Ascending aorta (tissue), 2 donors: ENCODE measurements around the gene TTC39A. TPM values are rescaled to one million over a fixed set of nuclear protein-coding genes. Genes with fewer than 3 reads are reported as not detected.

Experiments used
- DNase-seq, 2 donors: peaks; one replicate each; pipeline ENCODE4 v3.0.0-alpha.2; 2019; ENCODE audit warnings: low spot score in 2 of 2
- H3K27ac ChIP-seq, 2 donors: fragments of 200-600 bp; sonication (generic); one replicate each; pipeline ENCODE4 v1.5.1; 2016 to 2017; ENCODE audit warnings: mild to moderate bottlenecking in 1 of 2
- H3K27me3 ChIP-seq: fragments of 200-600 bp; sonication (generic); one replicate; pipeline ENCODE4 v1.5.1; 2017
- H3K36me3 ChIP-seq, 2 donors: fragments of 200-600 bp; sonication (generic); one replicate each; pipeline ENCODE4 v1.5.1; 2016
- H3K4me1 ChIP-seq, 2 donors: fragments of 200-600 bp; sonication (generic); one replicate each; pipeline ENCODE4 v1.5.1; 2016 to 2017; ENCODE audit warnings: mild to moderate bottlenecking in 1 of 2
- H3K4me3 ChIP-seq, 2 donors: fragments of 200-600 bp; sonication (generic); one replicate each; pipeline ENCODE4 v1.5.1; 2016 to 2017; ENCODE audit warnings: mild to moderate bottlenecking in 1 of 2
- H3K9me3 ChIP-seq, 2 donors: fragments of 200-600 bp; sonication (generic); one replicate each; pipeline ENCODE4 v1.5.1; 2016
- intact Hi-C: fragments of 100-400 bp; cut with DNase I; formaldehyde crosslinking; loops from one replicate; pipeline ENCODE4 v1.15.1; 2023
- total RNA-seq: library from RNA; depleted of rRNA; stranded (reverse); fragments of >200 nt; gene quantifications from one replicate; pipeline ENCODE4 v1.1.0, GENCODE V29; 2016
- TF ChIP-seq, protein P1 (sequence below), 3 experiments: fragments of 200-600 bp in 2 of 3; fragments of 450-650 bp in 1 of 3; sonication (generic) in 2 of 3; IDR thresholded peaks; one replicate each; pipeline ENCODE4 v1.5.1; 2016 to 2019; ENCODE audit warnings: antibody characterized with exemption in 3 of 3, mild to moderate bottlenecking in 1 of 3, moderate library complexity in 1 of 3

Gene TTC39A
- total RNA-seq, 1 donor from 2014 or later: not detected

DNA sequence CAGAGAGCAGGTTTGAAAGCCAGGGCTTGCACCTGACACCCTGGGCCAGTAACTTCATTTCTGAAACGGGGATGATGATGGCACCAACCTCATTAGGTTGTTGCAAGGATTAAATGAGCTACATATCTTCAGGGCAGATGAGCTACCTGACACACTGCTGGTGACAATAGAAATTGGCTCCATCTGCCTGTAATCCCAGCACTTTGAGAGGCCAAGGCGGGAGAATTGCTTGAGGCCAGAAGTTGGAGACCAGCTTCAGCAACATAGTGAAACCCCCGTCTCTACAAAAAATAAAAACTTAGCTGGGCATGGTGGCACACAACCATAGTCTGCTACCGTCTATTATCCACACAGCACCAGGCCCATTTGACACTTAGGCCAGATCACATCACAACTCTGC is 6.3 kb upstream of the TTC39A start:
- TF ChIP-seq, protein P1, sequence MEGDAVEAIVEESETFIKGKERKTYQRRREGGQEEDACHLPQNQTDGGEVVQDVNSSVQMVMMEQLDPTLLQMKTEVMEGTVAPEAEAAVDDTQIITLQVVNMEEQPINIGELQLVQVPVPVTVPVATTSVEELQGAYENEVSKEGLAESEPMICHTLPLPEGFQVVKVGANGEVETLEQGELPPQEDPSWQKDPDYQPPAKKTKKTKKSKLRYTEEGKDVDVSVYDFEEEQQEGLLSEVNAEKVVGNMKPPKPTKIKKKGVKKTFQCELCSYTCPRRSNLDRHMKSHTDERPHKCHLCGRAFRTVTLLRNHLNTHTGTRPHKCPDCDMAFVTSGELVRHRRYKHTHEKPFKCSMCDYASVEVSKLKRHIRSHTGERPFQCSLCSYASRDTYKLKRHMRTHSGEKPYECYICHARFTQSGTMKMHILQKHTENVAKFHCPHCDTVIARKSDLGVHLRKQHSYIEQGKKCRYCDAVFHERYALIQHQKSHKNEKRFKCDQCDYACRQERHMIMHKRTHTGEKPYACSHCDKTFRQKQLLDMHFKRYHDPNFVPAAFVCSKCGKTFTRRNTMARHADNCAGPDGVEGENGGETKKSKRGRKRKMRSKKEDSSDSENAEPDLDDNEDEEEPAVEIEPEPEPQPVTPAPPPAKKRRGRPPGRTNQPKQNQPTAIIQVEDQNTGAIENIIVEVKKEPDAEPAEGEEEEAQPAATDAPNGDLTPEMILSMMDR (IDR thresholded peaks at IDR 0.05): no peak
- peak in 1 of 2 donors; percentile 24 for DNase-seq
- Histone ChIP-seq H3K27ac (no peak overlapping the region), H3K4me3 (no peak overlapping the region), H3K36me3 (no peaks in the 10 kb centered on the region), H3K27me3 (no peaks in the 10 kb centered on the region), H3K4me1 (no peaks in the 10 kb centered on the region), H3K9me3 (no peaks in the 10 kb centered on the region)
- intact Hi-C loops: no loop called here

DNA sequence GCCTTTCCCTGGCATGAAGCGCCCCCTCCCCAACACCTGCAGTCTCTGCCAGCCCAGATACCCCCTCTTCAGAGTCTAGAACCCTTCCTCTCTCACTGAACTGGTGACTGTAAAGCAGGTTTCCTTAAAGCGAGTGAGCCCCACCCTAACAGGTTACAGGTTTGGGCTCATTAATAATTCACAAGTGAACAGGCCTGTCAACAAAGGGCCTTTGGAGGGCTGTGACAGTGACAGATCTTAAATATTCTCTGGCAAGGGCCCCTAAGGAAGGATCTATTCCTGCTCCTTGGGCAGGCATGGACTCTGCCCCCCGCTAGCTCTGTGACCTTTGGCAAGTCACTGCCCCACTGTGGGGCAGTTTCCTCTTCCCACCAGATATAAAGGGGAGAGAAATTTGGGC is 5.6 kb upstream of the TTC39A start:
- peaks cover 0 to 4% of the 10 kb centered on the region in 2 donors for H3K4me1 ChIP-seq
- no peaks in the 10 kb centered on the region for H3K9me3 ChIP-seq
- no peaks in the 10 kb centered on the region for H3K36me3 ChIP-seq
- TF ChIP-seq, protein P1 (IDR thresholded peaks at IDR 0.05): no peak
- no peak overlapping the region for H3K27ac ChIP-seq
- intact Hi-C loops: no loop called here
- no peaks in the 10 kb centered on the region for H3K27me3 ChIP-seq
- H3K4me3 ChIP-seq: no peak overlapping the region
- peak in 1 of 2 donors; percentile 9 for DNase-seq

DNA sequence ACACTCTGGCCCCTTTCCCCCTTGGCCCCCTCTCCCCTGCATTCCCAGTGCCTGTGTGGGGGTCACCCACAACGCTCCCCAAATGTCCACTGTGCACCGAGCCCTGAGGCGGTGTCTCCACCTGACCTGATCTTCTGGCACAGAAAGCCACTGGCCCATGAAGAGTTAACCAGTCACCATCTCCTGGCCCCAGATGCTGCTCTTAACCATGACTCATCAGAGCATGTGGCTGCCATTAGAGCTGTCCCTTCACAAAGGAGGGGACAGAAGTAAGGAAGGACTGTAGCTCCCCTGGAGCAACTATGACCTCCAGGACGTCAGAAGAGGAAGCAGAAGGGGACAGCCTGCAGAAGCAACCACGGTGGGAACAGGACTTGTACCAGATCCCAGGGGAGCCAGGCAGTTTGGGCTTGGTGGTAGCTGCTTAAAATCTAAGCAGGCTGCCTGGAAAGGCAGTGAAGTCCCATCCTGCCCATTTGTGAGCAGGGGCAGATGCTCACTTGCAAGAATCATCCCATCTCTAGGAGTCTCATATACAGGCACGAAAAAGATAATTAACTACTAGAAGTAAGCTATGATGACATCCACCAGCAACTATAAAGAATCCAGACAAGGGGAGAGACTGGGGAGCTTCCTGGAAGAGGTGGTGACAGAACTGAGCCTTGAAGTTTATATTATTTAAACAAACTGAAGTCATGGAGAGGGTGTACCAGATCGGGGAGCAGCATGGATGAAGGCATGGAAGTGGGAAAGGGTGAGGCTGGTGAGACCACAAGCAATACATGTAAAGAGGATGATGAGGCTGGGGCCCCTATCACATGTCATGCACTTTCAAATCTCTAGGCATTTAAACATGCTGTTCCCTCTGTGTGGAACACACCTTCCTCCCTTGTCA is 1.1 kb upstream of the TTC39A start:
- Histone ChIP-seq H3K36me3 (no peaks in the 10 kb centered on the region), H3K9me3 (no peaks in the 10 kb centered on the region), H3K4me1 (peaks cover 4 to 12% of the 10 kb centered on the region in 2 donors), H3K4me3 (peak overlapping the region; percentile 74 to 80), H3K27me3 (no peaks in the 10 kb centered on the region), H3K27ac (no peak overlapping the region)
- peak in 1 of 2 donors; percentile 59 for DNase-seq
- TF ChIP-seq, protein P1 (IDR thresholded peaks at IDR 0.05): no peak
- intact Hi-C loops: no loop called here

DNA sequence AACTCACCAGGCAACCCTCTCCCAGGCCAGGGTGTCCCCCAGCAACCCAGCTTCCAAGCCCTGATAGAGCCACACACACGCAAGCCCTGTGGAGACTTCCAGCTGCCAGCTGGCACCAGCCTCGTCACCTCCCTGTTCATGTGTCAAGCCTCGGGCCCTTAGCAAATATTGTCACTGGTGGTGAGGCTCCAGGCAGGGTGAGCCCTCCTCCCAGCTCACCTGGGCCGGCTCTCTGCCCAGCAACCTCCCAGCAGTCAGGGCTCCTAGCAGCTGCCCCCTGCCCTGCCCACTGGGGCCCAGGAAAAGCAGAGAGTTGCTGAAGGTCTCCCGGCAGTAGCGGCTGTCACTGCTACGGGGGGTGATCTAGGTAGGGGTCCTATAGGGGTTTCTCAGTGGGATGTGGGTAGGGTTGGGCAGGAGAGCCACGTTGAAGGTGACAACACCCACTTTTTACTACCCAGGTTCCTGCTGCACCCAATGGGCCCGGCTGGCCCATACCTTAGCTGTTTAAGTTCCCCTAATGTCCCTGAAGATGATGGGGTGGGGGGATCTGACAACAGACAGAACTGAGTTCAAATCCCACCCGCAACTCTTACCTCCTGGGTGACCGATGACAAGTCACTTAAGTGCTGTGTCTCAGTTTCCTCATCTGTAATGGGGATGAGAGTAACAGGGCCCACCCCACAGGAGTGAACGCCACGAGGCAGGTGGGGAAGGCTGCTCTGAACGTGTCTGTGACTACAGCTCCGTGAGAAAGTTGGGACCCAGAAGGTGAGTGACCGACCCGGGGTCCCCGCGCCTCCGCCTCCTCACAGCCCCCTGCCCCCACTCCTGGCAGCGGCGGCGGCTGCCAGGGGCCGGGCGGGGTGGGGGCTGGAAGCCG is 678 bp downstream of the TTC39A start:
- TF ChIP-seq, protein P1 (IDR thresholded peaks at IDR 0.05): no peak
- no peak overlapping the region for H3K27ac ChIP-seq
- no peaks in the 10 kb centered on the region for H3K9me3 ChIP-seq
- peak overlapping the region; percentile 74 to 80 for H3K4me3 ChIP-seq
- intact Hi-C loops: no loop called here
- H3K4me1 ChIP-seq: peaks cover 4 to 12% of the 10 kb centered on the region in 2 donors
- no peaks in the 10 kb centered on the region for H3K27me3 ChIP-seq
- H3K36me3 ChIP-seq: no peaks in the 10 kb centered on the region
- no peak for DNase-seq

DNA sequence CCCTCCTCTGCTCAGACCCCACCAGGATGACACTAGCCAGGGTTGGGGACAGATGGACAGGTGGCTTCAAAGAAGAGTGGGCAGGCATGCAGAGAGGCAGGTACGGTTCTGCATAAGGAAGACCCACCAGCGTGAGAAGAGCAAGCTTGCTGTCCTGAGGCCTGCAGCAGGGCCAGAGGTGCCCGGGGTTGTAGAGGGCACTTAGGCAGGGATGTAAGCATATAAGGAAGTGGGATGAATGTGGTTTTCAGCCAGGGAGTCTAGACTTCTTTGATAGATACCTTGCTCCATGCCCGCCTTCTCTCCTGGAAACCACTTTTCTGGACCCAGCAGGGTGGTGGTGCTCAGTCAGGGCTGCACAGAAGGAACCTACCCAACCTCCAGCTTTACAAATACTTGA is 1.4 kb downstream of the TTC39A start:
- H3K4me1 ChIP-seq: peaks cover 4 to 12% of the 10 kb centered on the region in 2 donors
- H3K36me3 ChIP-seq: no peaks in the 10 kb centered on the region
- no peaks in the 10 kb centered on the region for H3K27me3 ChIP-seq
- intact Hi-C loops: no loop called here
- H3K4me3 ChIP-seq: no peak overlapping the region
- H3K27ac ChIP-seq: no peak overlapping the region
- no peaks in the 10 kb centered on the region for H3K9me3 ChIP-seq
- no peak for DNase-seq
- TF ChIP-seq, protein P1 (IDR thresholded peaks at IDR 0.05): no peak
